WTC11 (cell line): ENCODE results near the gene HHIP. TPM values are rescaled to one million over a fixed set of nuclear protein-coding genes. Genes with fewer than 3 reads are reported as not detected.

Source experiments
- ATAC-seq: fragments of 200-7000 bp; cut with Tn5 transposase; 2 replicates; pipeline ENCODE4 v1.10.0; 2021; ENCODE audit warnings: mild to moderate bottlenecking, moderate library complexity
- CTCF ChIA-PET: fragments of 300-600 bp; sonication (Branson Sonifier 250); formaldehyde crosslinking; loops from one replicate; lab custom pipeline; 2021; ENCODE audit warnings: antibody characterized with exemption; lab: Charles Lee
- POLR2A ChIA-PET: fragments of 350-600 bp; sonication (Branson Sonifier 250); formaldehyde crosslinking; loops from one replicate; lab custom pipeline; 2021; ENCODE audit warnings: antibody characterized with exemption; lab: Charles Lee
- DNase-seq: peaks from one replicate; pipeline ENCODE4 v3.0.0; 2021; ENCODE audit warnings: low spot score
- H3K27ac Mint-ChIP-seq: 2 replicates; pipeline ENCODE4 v1.8.0; 2021; ENCODE audit warnings: mixed read lengths
- H3K27me3 Mint-ChIP-seq: 2 replicates; pipeline ENCODE4 v1.8.0; 2021; ENCODE audit warnings: low read depth, mild to moderate bottlenecking, moderate library complexity, mixed read lengths
- H3K36me3 Mint-ChIP-seq: 2 replicates; pipeline ENCODE4 v1.8.0; 2021; ENCODE audit warnings: mixed read lengths
- H3K4me1 Mint-ChIP-seq: 2 replicates; pipeline ENCODE4 v1.8.0; 2022; ENCODE audit warnings: mixed read lengths
- H3K4me3 Mint-ChIP-seq: 2 replicates; pipeline ENCODE4 v1.8.0; 2021; ENCODE audit warnings: mild to moderate bottlenecking, moderate library complexity, mixed read lengths
- H3K9me3 Mint-ChIP-seq: 2 replicates; pipeline ENCODE4 v1.8.0; 2021; ENCODE audit warnings: mixed read lengths
- ATF1 ChIP-seq: sonication (generic); formaldehyde crosslinking; IDR thresholded peaks from 2 replicates; pipeline ENCODE4 v1.8.1; 2023; ENCODE audit warnings: mild to moderate bottlenecking, moderate library complexity, missing genetic modification reagents
- ATF3 ChIP-seq: sonication (generic); formaldehyde crosslinking; conservative IDR thresholded peaks from 2 replicates; pipeline ENCODE4 v1.8.1; 2022; ENCODE audit warnings: mild to moderate bottlenecking, missing genetic modification reagents
- CREM ChIP-seq: sonication (generic); formaldehyde crosslinking; IDR thresholded peaks from 2 replicates; pipeline ENCODE4 v1.8.1; 2022; ENCODE audit warnings: mild to moderate bottlenecking, missing genetic modification reagents, moderate library complexity
- ESRRA ChIP-seq: sonication (generic); formaldehyde crosslinking; IDR thresholded peaks from 2 replicates; pipeline ENCODE4 v1.8.1; 2022; ENCODE audit warnings: mild to moderate bottlenecking, missing genetic modification reagents, borderline replicate concordance
- ETV6 ChIP-seq: sonication (generic); formaldehyde crosslinking; IDR thresholded peaks from 2 replicates; pipeline ENCODE4 v1.8.1; 2022; ENCODE audit warnings: mild to moderate bottlenecking, missing genetic modification reagents
- FOXJ3 ChIP-seq: sonication (generic); formaldehyde crosslinking; IDR thresholded peaks from 2 replicates; pipeline ENCODE4 v1.9.0; 2021; ENCODE audit warnings: missing genetic modification reagents, mild to moderate bottlenecking, borderline replicate concordance
- FOXK1 ChIP-seq: sonication (generic); formaldehyde crosslinking; IDR thresholded peaks from 2 replicates; pipeline ENCODE4 v1.8.0; 2022; ENCODE audit warnings: mild to moderate bottlenecking, moderate library complexity, missing genetic modification reagents
- FOXP4 ChIP-seq: sonication (generic); formaldehyde crosslinking; IDR thresholded peaks from 2 replicates; pipeline ENCODE4 v1.8.0; 2022; ENCODE audit warnings: mild to moderate bottlenecking, missing genetic modification reagents
- GABPB1 ChIP-seq: sonication (generic); formaldehyde crosslinking; IDR thresholded peaks from 2 replicates; pipeline ENCODE4 v1.8.1; 2023; ENCODE audit warnings: mild to moderate bottlenecking, missing genetic modification reagents
- JUN ChIP-seq: sonication (generic); formaldehyde crosslinking; IDR thresholded peaks from 2 replicates; pipeline ENCODE4 v1.8.0; 2023; ENCODE audit warnings: mild to moderate bottlenecking, missing genetic modification reagents
- NR2C2 ChIP-seq: sonication (generic); formaldehyde crosslinking; IDR thresholded peaks from 2 replicates; pipeline ENCODE4 v1.8.0; 2022; ENCODE audit warnings: mild to moderate bottlenecking, missing genetic modification reagents
- SP1 ChIP-seq: sonication (generic); formaldehyde crosslinking; conservative IDR thresholded peaks from 2 replicates; pipeline ENCODE4 v1.8.1; 2022; ENCODE audit warnings: missing genetic modification reagents
- TP53 ChIP-seq: sonication (generic); formaldehyde crosslinking; IDR thresholded peaks from 2 replicates; pipeline ENCODE4 v1.8.1; 2023; ENCODE audit warnings: mild to moderate bottlenecking, missing genetic modification reagents
- ZNF138 ChIP-seq: sonication (generic); formaldehyde crosslinking; conservative IDR thresholded peaks from 2 replicates; pipeline ENCODE4 v1.8.1; 2022; ENCODE audit warnings: mild to moderate bottlenecking, moderate library complexity, missing genetic modification reagents
- ZNF423 ChIP-seq: fragments of 250-450 bp; sonication (Bioruptor Pico); IDR thresholded peaks from 2 replicates; pipeline ENCODE4 v2.1.2; 2022; ENCODE audit warnings: mild to moderate bottlenecking, moderate library complexity
- total RNA-seq: library from RNA; stranded (reverse); gene quantifications from 3 replicates; pipeline ENCODE4 v1.2.3, GENCODE V29; 2021
- TF ChIP-seq, protein P1 (sequence below): fragments of 250-450 bp; sonication (Bioruptor Pico); IDR thresholded peaks from 2 replicates; pipeline ENCODE4 v2.1.2; 2022; ENCODE audit warnings: mild to moderate bottlenecking, moderate library complexity
- TF ChIP-seq, protein P2 (sequence below): sonication (generic); formaldehyde crosslinking; IDR thresholded peaks from 2 replicates; pipeline ENCODE4 v1.8.1; 2023; ENCODE audit warnings: mild to moderate bottlenecking, missing genetic modification reagents, moderate library complexity
- TF ChIP-seq, protein P3 (sequence below): sonication (generic); formaldehyde crosslinking; IDR thresholded peaks from 2 replicates; pipeline ENCODE4 v1.8.1; 2022; ENCODE audit warnings: mild to moderate bottlenecking, moderate library complexity, missing genetic modification reagents
- TF ChIP-seq, protein P4 (sequence below): sonication (generic); formaldehyde crosslinking; IDR thresholded peaks from 2 replicates; pipeline ENCODE4 v1.8.0; 2022; ENCODE audit warnings: mild to moderate bottlenecking, missing genetic modification reagents
- TF ChIP-seq, protein P5 (sequence below): sonication (generic); formaldehyde crosslinking; conservative IDR thresholded peaks from 2 replicates; pipeline ENCODE4 v1.8.1; 2023; ENCODE audit warnings: mild to moderate bottlenecking, low read depth, missing genetic modification reagents, moderate library complexity
- TF ChIP-seq, protein P6 (sequence below): sonication (generic); formaldehyde crosslinking; IDR thresholded peaks from 2 replicates; pipeline ENCODE4 v1.8.1; 2023; ENCODE audit warnings: mild to moderate bottlenecking, moderate library complexity, missing genetic modification reagents

Gene HHIP
- total RNA-seq, 1 experiment from 2014 or later = 0.22 TPM

DNA sequence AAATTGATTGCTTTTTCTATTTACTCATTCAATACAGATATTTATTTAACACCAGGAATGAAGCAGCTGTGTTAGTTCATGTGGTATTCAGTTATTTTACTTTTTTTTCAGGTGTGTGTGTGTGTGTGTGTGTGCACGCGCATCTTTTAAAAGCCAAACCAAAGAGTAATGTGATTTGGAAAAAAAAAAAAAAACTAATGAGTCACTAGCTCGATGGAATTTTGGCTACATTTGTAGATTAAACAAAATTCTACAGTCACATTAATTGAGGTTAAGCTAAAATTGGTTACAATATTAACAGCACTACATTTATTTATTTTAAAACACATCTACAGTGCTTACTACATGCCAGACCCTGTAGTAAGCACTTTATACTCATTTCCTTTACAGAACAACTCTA, 66.8 kb downstream of the HHIP start (continued):
- TF ChIP-seq, protein P1, sequence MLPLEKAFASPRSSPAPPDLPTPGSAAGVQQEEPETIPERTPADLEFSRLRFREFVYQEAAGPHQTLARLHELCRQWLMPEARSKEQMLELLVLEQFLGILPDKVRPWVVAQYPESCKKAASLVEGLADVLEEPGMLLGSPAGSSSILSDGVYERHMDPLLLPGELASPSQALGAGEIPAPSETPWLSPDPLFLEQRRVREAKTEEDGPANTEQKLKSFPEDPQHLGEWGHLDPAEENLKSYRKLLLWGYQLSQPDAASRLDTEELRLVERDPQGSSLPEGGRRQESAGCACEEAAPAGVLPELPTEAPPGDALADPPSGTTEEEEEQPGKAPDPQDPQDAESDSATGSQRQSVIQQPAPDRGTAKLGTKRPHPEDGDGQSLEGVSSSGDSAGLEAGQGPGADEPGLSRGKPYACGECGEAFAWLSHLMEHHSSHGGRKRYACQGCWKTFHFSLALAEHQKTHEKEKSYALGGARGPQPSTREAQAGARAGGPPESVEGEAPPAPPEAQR (CRISPR knock-in tag) = no peak
- TF ChIP-seq TP53 (CRISPR knock-in tag) = no peak

DNA sequence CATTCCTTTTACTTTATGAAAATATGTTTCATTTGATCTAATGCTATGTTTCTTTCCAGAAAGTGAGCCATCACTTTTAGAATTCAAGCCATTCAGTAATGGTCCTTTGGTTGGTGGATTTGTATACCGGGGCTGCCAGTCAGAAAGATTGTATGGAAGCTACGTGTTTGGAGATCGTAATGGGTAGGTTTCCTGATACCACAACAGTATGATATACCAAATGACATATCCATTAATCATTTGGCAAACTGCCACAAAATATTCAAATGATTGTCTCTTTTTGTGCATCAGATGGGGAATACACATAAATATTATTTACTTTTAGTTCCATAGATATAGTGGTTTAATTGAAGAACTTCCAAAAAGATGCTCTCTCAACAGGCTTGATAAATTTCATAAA, 68.2 kb downstream of the HHIP start:
- TF ChIP-seq JUN (no peak), TP53 (CRISPR knock-in tag) (no peak), NR2C2 (CRISPR knock-in tag) (no peak), ETV6 (CRISPR knock-in tag) (no peak), FOXK1 (no peak), CREM (no peak), ZNF138 (no peak), ZNF423 (CRISPR knock-in tag) (no peak), ESRRA (no peak)
- TF ChIP-seq, protein P2, sequence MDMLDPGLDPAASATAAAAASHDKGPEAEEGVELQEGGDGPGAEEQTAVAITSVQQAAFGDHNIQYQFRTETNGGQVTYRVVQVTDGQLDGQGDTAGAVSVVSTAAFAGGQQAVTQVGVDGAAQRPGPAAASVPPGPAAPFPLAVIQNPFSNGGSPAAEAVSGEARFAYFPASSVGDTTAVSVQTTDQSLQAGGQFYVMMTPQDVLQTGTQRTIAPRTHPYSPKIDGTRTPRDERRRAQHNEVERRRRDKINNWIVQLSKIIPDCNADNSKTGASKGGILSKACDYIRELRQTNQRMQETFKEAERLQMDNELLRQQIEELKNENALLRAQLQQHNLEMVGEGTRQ (CRISPR knock-in tag) = no peak
- TF ChIP-seq, protein P3, sequence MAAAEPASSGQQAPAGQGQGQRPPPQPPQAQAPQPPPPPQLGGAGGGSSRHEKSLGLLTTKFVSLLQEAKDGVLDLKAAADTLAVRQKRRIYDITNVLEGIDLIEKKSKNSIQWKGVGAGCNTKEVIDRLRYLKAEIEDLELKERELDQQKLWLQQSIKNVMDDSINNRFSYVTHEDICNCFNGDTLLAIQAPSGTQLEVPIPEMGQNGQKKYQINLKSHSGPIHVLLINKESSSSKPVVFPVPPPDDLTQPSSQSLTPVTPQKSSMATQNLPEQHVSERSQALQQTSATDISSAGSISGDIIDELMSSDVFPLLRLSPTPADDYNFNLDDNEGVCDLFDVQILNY (CRISPR knock-in tag) = no peak
- TF ChIP-seq, protein P4, sequence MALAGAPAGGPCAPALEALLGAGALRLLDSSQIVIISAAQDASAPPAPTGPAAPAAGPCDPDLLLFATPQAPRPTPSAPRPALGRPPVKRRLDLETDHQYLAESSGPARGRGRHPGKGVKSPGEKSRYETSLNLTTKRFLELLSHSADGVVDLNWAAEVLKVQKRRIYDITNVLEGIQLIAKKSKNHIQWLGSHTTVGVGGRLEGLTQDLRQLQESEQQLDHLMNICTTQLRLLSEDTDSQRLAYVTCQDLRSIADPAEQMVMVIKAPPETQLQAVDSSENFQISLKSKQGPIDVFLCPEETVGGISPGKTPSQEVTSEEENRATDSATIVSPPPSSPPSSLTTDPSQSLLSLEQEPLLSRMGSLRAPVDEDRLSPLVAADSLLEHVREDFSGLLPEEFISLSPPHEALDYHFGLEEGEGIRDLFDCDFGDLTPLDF (CRISPR knock-in tag) = no peak
- TF ChIP-seq, protein P5, sequence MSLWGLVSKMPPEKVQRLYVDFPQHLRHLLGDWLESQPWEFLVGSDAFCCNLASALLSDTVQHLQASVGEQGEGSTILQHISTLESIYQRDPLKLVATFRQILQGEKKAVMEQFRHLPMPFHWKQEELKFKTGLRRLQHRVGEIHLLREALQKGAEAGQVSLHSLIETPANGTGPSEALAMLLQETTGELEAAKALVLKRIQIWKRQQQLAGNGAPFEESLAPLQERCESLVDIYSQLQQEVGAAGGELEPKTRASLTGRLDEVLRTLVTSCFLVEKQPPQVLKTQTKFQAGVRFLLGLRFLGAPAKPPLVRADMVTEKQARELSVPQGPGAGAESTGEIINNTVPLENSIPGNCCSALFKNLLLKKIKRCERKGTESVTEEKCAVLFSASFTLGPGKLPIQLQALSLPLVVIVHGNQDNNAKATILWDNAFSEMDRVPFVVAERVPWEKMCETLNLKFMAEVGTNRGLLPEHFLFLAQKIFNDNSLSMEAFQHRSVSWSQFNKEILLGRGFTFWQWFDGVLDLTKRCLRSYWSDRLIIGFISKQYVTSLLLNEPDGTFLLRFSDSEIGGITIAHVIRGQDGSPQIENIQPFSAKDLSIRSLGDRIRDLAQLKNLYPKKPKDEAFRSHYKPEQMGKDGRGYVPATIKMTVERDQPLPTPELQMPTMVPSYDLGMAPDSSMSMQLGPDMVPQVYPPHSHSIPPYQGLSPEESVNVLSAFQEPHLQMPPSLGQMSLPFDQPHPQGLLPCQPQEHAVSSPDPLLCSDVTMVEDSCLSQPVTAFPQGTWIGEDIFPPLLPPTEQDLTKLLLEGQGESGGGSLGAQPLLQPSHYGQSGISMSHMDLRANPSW = no peak
- no peaks in the 10 kb centered on the region for H3K36me3 Mint-ChIP-seq
- no peaks in the 10 kb centered on the region for H3K9me3 Mint-ChIP-seq
- no peaks in the 10 kb centered on the region for H3K27me3 Mint-ChIP-seq
- H3K4me3 Mint-ChIP-seq = no peak overlapping the region
- no peak for DNase-seq
- peaks cover 13% of the 10 kb centered on the region for H3K4me1 Mint-ChIP-seq
- POLR2A ChIA-PET = no interaction called here
- no peak overlapping the region for H3K27ac Mint-ChIP-seq
- CTCF ChIA-PET = no interaction called here
- ATAC-seq = no peak

DNA sequence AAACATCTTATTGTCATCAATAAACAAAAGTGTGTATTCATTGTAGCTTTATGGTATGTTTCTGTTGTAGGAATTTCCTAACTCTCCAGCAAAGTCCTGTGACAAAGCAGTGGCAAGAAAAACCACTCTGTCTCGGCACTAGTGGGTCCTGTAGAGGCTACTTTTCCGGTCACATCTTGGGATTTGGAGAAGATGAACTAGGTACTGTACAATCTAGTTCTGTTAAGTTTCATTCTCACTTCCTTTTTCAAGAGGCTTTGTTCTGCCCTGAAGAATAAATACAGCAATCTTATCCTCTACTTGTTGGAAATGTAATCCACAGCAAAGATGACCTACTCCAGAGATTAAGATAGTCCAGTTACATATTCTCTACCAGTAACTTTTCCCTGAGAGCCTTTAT, 69.3 kb downstream of the HHIP start:
- Mint-ChIP-seq H3K27me3 (no peaks in the 10 kb centered on the region), H3K36me3 (no peaks in the 10 kb centered on the region), H3K9me3 (no peaks in the 10 kb centered on the region), H3K27ac (no peak overlapping the region), H3K4me3 (no peak overlapping the region), H3K4me1 (peaks cover 11% of the 10 kb centered on the region)
- DNase-seq = no peak
- POLR2A ChIA-PET = no interaction called here
- TF ChIP-seq NR2C2 (CRISPR knock-in tag) = no peak
- TF ChIP-seq SP1 (CRISPR knock-in tag) = no peak
- TF ChIP-seq ATF1 (CRISPR knock-in tag) = no peak
- TF ChIP-seq, protein P6, sequence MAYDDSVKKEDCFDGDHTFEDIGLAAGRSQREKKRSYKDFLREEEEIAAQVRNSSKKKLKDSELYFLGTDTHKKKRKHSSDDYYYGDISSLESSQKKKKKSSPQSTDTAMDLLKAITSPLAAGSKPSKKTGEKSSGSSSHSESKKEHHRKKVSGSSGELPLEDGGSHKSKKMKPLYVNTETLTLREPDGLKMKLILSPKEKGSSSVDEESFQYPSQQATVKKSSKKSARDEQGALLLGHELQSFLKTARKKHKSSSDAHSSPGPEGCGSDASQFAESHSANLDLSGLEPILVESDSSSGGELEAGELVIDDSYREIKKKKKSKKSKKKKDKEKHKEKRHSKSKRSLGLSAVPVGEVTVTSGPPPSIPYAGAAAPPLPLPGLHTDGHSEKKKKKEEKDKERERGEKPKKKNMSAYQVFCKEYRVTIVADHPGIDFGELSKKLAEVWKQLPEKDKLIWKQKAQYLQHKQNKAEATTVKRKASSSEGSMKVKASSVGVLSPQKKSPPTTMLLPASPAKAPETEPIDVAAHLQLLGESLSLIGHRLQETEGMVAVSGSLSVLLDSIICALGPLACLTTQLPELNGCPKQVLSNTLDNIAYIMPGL = no peak
- TF ChIP-seq ATF3 (CRISPR knock-in tag) = no peak
- no peak for TF ChIP-seq GABPB1 (CRISPR knock-in tag)
- no peak for TF ChIP-seq FOXP4 (CRISPR knock-in tag)
- no peak for TF ChIP-seq ESRRA
- TF ChIP-seq ZNF423 (CRISPR knock-in tag) = no peak
- no peak for TF ChIP-seq FOXJ3 (CRISPR knock-in tag)
- TF ChIP-seq, all 79 proteins: peak for 0
- ATAC-seq = no peak
- CTCF ChIA-PET = no interaction called here
